ENCODE measurements around the gene GARIN5A. TPM values are rescaled to one million over a fixed set of nuclear protein-coding genes. Genes with fewer than 3 reads are reported as not detected.

Gene GARIN5A
- total and polyA plus RNA-seq, 2 of the 8 experiments (the other 6 are each of a cell fraction or from before 2014, with no cell fraction given): 9.1 to 18.5 TPM

DNA sequence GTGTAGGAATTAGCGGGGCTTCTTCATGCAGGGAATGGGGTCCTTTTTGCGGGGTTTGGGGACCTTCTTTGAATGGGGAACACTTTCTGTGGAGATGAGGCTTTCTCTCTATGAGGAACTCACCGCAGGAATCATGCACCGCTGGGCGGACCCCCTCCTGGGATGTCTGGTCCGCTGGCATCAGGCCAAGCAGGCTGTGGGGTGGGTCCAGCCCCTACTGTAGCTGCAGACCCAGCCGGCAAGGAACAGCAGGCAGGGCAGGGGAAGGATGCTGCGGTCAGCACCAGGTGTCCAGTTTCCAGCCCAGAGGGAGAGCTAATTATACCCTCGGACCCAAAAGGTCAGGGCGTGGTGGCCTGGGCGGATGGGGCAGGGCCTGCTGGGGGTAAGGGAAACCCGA, 42.1 kb downstream of the GARIN5A start (continued):
- no peak for TF ChIP-seq JUN (IDR thresholded peaks at IDR 0.05; ENCODE audit: low read depth, low read length)
- TF ChIP-seq, protein P1, sequence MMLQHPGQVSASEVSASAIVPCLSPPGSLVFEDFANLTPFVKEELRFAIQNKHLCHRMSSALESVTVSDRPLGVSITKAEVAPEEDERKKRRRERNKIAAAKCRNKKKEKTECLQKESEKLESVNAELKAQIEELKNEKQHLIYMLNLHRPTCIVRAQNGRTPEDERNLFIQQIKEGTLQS (IDR thresholded peaks at IDR 0.05; ENCODE audit: insufficient read depth, low read depth, low read length): no peak
- no peak for TF ChIP-seq BACH1 (IDR thresholded peaks at IDR 0.05; ENCODE audit: low read length)
- no peak for TF ChIP-seq KDM1A (IDR thresholded peaks at IDR 0.05; ENCODE audit: borderline replicate concordance, low read length)
- TF ChIP-seq, protein P2, sequence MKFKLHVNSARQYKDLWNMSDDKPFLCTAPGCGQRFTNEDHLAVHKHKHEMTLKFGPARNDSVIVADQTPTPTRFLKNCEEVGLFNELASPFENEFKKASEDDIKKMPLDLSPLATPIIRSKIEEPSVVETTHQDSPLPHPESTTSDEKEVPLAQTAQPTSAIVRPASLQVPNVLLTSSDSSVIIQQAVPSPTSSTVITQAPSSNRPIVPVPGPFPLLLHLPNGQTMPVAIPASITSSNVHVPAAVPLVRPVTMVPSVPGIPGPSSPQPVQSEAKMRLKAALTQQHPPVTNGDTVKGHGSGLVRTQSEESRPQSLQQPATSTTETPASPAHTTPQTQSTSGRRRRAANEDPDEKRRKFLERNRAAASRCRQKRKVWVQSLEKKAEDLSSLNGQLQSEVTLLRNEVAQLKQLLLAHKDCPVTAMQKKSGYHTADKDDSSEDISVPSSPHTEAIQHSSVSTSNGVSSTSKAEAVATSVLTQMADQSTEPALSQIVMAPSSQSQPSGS (IDR thresholded peaks at IDR 0.05; ENCODE audit: low read length): no peak
- no peak for TF ChIP-seq CEBPB (IDR thresholded peaks at IDR 0.05; ENCODE audit: low read depth, low read length)
- no peak for TF ChIP-seq RNF2 (IDR thresholded peaks at IDR 0.05; ENCODE audit: borderline replicate concordance, low read depth, low read length, missing control alignments, poor library complexity, severe bottlenecking)
- no peak for TF ChIP-seq SAP30 (IDR thresholded peaks at IDR 0.05; ENCODE audit: insufficient read depth, insufficient replicate concordance, low read length)
